ENCODE results near the gene ULK4.

Gene ULK4

DNA sequence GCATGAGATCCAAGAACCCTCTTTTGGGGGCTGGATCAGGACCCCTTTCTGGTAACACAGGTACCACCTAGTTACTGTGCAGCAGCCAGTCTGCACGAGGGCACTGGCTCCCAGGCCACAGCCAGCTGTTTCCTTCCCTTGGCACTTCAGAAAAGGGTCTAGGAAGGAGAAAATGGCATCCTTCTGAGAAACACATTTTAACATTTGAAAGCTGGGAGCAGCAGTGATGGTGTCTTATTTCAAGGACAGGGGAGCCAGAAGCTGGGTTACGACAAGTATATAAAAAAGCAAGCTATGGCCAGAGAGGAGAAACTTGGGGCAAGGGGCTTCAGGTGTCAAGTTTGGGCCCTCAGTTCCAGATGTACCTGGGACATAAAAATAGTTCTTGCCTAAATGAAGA is 479.8 kb downstream of the ULK4 start:
- no peak overlapping the region for H3K4me3 ChIP-seq (replicated peaks; ENCODE audit: low read depth, low read length)
- DNase-seq (ENCODE audit: low read depth), result no peak
- no peak for TF ChIP-seq CTCF (IDR thresholded peaks at IDR 0.05; ENCODE audit: low read length, missing control alignments)

DNA sequence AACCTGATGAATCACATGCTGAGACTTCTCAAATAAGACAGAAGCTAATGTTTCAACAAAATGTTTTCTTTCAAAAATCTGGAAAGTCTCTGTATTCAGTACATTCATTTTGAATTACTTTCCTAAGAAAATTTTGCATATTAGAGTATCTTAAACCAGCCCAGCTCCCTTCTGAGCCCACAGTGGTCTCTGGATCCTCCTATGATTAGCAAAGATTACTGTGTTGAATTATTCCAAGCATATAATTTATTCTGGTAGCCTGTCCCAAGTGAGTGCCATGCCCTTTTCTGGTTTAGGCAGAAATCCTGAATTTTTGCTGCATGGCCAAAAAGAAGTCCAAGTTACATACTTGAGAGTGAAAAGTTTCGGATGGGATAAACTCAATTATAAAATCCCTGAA is 483.6 kb downstream of the ULK4 start:
- H3K4me3 ChIP-seq (replicated peaks; ENCODE audit: low read depth, low read length), result no peak overlapping the region
- no peak for TF ChIP-seq CTCF (IDR thresholded peaks at IDR 0.05; ENCODE audit: low read length, missing control alignments)
- DNase-seq (ENCODE audit: low read depth), result no peak

- TF ChIP-seq CTCF (IDR thresholded peaks at IDR 0.05; ENCODE audit: low read length, missing control alignments), result no peak
- no peak for DNase-seq (ENCODE audit: low read depth)
- H3K4me3 ChIP-seq (replicated peaks; ENCODE audit: low read depth, low read length), result no peak overlapping the region
Observed at GRCh38 chr3:41477399-41478014, 484.4 kb downstream of the ULK4 start.

GRCh38 chr3:41469083-41469482 is 492.8 kb downstream of the ULK4 start:
- DNase-seq (ENCODE audit: low read depth), result no peak
- H3K4me3 ChIP-seq (replicated peaks; ENCODE audit: low read depth, low read length), result no peak overlapping the region
- TF ChIP-seq CTCF (IDR thresholded peaks at IDR 0.05; ENCODE audit: low read length, missing control alignments), result no peak

DNA sequence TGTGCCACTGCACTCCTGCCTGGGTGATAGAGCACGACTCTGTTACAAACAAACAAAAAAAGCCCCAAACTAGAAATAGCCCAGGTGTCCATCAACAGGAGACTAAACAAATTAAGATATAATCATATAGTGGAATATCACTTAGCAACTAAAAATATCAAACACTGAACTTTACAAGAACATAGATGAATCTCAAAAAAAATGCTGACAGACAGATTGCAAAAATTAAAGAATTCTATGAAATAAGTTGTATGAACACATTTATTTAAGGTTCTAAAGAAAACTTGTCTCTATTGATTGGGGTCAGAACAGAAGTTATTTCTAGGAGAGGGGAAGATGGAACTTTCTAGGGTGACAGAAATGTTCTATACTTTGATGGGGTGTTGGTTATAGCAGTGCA is 494.4 kb downstream of the ULK4 start:
- DNase-seq (ENCODE audit: low read depth), result no peak

GRCh38 chr3:41464858-41465257 is 497.0 kb downstream of the ULK4 start:
- TF ChIP-seq CTCF (IDR thresholded peaks at IDR 0.05; ENCODE audit: low read length, missing control alignments), result no peak
- DNase-seq (ENCODE audit: low read depth), result peak; percentile 4

More for the DNA sequence above, 494.4 kb downstream of the ULK4 start:
- H3K4me3 ChIP-seq (replicated peaks; ENCODE audit: low read depth, low read length), result no peak overlapping the region
- TF ChIP-seq CTCF (IDR thresholded peaks at IDR 0.05; ENCODE audit: low read length, missing control alignments), result no peak

DNA sequence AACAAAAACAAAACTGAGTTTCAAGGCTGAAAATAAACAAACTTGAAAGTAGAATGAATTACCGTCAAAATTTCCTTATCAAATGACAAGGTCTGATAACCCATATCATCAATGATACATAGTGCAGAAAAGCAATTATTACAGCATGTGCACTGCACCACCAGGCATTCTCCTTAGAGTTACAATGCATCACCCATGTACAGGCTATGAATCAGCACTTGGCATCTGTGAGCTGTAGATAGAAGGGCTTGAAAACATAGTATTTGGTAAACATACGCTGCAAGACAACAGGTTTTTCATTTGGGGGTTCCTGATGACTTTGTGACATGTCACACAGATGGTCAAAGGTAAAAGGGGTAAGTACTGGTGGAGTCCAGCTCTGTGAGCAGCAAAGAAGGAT is 497.5 kb downstream of the ULK4 start:
- DNase-seq (ENCODE audit: low read depth), result peak; percentile 27
- no peak overlapping the region for H3K4me3 ChIP-seq (replicated peaks; ENCODE audit: low read depth, low read length)
- TF ChIP-seq CTCF (IDR thresholded peaks at IDR 0.05; ENCODE audit: low read length, missing control alignments), result no peak

More at GRCh38 chr3:41464858-41465257, 497.0 kb downstream of the ULK4 start:
- H3K4me3 ChIP-seq (replicated peaks; ENCODE audit: low read depth, low read length), result no peak overlapping the region
